HT-29 (cell line): Measurements from ENCODE around the gene ATAT1. TPM values are rescaled to one million over a fixed set of nuclear protein-coding genes. Genes with fewer than 3 reads are reported as not detected.

Experiments used
- DNase-seq: peaks from one replicate; pipeline ENCODE4 v3.0.0-alpha.2; 2015; ENCODE audit warnings: low spot score
- total RNA-seq: library from RNA; depleted of rRNA; stranded (reverse); fragments of >200 nt; shearing (Covaris generic); gene quantifications from 2 replicates; pipeline ENCODE4 v1.2.3, GENCODE V29; 2014

ATAT1 gene
- total RNA-seq, 1 experiment from 2014 or later, result 9.2 TPM

DNA sequence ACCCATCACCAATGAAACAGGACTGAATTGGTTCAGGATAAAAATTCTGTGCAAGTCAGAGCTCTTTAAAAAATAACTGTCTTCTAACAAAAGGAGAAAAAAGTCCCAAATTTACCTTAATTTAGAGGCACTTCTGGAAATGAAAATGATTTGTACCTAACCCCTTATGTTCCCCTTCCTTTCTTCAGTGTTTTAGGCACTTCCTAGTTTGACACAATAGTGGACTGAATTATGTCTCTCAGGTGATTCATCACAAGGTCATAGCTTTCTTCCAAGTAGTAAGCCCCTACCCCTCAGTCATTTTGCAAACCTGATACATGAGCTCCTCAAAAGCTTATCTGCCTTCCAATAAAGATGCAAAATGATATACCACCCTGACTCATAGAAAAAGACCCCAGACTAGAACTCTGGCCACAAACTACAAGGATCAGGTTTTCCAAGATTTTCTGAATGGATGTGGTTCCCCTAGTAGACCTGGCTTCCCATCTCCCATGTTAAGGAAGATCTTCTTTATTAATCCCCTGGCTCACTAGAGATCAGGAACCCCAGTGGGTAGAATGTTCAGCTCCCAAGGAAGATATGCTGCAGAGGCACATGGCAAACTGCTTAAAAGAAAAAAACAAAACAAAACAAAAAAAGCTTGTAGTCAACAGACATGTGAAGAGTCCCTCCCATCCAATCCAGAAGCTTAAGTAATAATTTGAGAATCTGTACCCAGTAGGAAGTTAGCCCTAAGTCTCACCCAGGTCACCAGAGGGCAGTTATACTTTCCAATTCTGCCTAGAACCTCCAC lies 13.2 kb upstream of the ATAT1 start:
- DNase-seq, result no peak

GRCh38 chr6:30614044-30614842 lies 12.4 kb upstream of the ATAT1 start:
- DNase-seq, result no peak

GRCh38 chr6:30614843-30615218 lies 11.8 kb upstream of the ATAT1 start:
- peak; percentile 95 for DNase-seq

DNA sequence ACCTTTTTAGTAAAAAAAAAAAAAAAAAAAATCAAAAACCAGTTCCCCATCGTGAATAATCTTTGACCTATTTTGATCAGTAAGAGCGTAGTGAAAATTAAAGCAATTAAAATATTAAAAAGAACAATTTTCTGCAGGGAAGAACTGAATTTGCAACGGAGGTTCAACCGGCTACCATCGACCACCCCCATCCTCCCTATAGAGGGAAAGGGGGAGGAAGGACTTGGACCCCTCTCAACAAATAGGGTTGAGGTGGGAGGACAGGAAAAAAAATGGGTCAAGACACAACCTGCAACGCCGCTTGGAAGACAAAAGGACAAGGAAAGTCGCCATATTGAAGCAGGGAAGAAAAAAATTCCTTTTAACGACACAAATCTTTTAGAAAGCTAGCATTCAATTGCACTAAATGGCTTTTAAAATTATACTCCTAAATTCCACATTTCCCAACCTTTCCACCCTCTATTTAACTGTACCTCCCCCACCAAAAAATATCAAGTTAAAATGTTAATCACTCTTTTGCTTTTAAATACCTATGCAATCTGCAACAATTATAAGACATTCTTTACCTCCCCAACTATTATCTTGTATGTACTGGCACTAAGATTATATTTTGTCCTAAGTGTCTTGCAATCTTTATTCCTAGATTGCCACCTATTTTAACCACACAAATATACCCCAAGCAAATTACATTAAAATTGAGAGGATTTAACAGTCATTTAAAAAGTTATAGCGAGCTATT lies 11.3 kb upstream of the ATAT1 start:
- DNase-seq, result peak; percentile 63

DNA sequence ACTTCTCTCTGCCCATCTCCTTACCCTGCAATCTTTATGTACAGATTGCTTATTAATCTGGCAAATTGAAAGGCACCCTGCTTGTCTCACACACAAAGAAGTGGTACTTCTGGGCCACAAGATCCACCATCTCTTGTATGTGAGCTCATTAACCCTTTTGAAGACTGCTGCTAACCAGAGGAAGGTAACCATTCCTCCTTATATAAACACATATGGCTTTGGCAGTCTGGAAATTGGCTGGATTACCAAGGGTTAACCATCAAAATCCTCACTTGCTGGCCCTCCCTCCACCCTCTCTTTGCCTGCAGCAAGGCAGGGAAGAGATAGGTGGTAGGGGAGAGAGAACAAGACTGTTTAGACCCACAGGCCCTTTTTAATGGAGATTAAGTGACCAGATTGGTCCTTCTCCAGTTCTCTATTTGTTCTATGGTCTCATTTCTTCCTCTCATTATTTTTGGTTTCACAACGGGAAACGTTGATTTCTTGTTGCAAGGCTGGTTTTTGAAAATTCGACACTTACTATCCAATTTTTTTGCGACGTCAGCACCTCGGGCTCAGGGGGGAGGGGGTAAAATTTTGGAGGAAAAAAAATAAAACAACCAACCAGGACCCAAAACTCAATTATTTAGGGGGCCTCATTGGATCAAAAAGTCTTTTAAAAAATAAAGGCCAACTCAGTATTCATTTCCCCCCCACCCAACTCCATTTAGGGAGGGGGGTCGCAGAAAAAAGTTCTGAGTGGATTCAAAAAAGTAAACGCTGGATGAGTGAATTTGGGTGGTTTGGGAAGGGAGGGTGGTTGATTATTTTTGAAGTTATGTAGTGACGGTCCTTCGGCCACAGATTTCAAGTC lies 10.5 kb upstream of the ATAT1 start:
- DNase-seq, result no peak

GRCh38 chr6:30616811-30617564 lies 9.7 kb upstream of the ATAT1 start, which contains the start of gene PPP1R10:
PPP1R10 (minus strand) TSS chr6:30617243; CDS start chr6:30609944, 7,299 bp downstream.
- peak; percentile 100 for DNase-seq

DNA sequence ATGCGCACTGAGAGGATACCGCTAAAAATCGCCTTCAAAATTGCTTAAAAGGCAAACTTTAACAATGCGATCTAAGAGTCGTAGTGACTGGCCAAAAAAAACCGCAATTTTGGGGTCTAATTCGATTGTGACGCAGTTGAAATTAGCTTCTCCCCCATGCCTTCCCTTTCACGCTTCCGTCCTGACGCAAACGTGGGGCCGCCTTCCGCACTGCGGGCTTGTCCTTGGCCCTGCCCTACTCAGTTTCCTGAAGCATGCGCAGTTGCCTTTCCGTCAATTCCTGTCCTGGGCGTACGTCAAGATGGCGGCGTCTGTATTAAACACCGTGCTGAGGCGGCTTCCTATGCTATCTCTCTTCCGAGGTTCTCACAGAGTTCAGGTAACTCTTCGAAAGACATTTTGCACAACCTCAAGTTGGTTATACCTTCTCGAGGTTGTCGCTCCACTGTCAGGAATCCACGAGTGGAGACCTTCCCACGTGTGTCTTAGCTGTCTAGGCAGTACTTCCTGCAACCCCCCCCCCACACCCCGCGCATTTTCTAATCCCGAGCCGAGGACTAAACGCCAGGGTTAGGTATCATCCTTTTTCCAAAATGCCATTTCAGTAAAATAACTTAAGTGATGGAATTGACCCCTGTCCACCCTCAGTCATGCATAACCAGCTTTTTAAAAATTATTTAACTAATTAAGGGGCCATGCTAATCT lies 9.0 kb upstream of the ATAT1 start, which contains the start of gene MRPS18B:
TSS of gene MRPS18B (plus strand) at position 276 of the 705 bp plus-strand sequence. CDS start at position 302, 26 bp downstream.
- peak; percentile 98 for DNase-seq

- DNase-seq, result peak; percentile 49
These were observed 8.3 kb upstream of the ATAT1 start for GRCh38 chr6:30618270-30618797.

DNA sequence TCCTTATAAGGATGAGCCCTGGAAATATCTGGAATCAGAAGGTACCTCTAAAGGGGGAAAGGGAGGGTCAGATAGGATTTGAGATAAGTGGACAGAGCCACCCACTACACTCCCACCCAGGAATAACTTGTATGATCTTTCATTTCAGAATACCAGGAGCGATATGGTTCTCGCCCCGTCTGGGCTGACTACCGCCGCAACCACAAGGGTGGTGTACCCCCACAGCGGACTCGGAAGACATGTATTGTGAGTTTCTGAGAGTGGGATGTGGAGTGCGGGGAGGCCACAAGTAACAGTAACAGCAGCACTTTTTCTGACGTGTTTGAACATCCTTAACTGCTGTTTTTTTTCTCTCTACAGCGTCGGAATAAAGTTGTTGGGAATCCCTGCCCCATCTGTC lies 7.1 kb upstream of the ATAT1 start:
- no peak for DNase-seq

DNA sequence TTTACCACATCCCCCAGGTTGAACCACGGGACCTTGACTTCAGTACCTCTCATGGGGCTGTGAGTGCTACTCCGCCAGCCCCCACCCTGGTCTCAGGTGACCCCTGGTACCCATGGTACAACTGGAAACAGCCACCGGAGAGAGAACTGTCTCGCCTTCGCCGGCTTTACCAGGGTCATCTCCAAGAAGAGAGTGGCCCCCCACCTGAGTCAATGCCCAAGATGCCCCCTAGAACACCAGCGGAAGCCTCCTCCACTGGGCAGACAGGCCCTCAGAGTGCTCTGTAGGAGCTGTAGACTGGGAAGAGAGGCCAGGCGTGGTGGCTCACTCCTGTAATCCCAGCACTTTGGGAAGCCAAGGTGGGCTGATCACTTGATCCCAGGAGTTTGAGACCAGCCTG lies 1.2 kb upstream of the ATAT1 start:
- DNase-seq, result no peak

DNA sequence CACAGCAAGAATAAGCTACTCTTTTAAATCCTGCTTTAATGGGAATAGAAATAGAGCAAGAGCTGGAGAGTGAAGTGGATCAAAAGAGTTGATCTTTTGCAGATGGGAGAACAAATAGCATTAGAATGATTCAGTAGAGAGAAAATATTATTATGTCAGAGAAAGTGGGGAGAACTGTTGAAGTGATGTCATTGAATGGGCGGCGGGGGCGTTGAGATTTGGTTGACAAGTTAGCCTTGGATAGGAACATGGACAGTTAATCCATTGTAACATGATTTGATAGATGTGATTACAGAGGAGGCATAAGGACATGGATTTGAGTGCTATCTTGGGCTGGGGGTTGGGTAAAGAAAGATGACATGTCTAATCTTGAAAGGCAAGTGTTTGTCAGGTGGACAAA lies 9.2 kb downstream of the ATAT1 start:
- DNase-seq, result no peak

DNA sequence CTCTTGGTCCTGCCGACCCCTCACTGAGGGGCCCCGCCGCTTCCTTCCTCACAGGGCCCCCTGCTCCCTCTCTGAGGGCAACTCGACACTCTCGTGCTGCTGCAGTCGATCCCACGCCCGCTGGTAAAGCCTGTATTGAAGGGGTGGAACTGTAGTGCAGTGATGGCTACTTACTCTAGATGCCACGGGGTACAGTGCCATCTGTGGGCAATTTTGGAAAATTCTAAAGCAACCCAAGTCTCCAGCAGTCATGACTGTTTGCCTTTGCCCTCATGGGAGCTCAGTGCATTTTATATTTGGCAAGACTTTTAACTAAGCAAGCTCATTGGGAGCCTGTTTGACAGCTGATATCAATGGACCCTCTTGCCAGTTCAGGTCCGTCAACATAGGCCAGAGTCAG lies 13.8 kb downstream of the ATAT1 start:
- DNase-seq, result no peak

DNA sequence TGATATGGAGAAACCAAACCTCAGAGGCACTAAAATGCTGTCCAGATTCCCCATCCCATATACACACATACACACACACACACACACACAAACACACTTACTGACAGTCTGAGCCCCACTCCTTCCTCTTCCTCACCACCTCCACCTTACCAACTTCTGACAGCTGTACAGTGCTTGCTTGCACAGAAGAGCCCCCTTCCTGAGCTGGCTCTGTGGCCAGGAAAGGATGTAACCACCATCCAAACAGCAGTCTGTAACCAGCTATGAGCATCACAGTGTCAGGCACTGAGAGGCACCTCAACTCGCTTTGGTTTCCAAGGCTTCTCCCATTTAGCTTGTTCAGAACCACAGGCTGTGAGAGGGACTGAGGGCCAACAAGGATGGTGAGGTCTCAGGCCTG lies 14.4 kb downstream of the ATAT1 start:
- DNase-seq, result no peak

- no peak for DNase-seq
These were observed 17.0 kb downstream of the ATAT1 start for GRCh38 chr6:30643656-30644055.

- DNase-seq, result no peak
These were observed 18.1 kb downstream of the ATAT1 start for GRCh38 chr6:30644769-30645168.

- DNase-seq, result no peak
These were observed 19.3 kb downstream of the ATAT1 start for GRCh38 chr6:30645989-30646388.

DNA sequence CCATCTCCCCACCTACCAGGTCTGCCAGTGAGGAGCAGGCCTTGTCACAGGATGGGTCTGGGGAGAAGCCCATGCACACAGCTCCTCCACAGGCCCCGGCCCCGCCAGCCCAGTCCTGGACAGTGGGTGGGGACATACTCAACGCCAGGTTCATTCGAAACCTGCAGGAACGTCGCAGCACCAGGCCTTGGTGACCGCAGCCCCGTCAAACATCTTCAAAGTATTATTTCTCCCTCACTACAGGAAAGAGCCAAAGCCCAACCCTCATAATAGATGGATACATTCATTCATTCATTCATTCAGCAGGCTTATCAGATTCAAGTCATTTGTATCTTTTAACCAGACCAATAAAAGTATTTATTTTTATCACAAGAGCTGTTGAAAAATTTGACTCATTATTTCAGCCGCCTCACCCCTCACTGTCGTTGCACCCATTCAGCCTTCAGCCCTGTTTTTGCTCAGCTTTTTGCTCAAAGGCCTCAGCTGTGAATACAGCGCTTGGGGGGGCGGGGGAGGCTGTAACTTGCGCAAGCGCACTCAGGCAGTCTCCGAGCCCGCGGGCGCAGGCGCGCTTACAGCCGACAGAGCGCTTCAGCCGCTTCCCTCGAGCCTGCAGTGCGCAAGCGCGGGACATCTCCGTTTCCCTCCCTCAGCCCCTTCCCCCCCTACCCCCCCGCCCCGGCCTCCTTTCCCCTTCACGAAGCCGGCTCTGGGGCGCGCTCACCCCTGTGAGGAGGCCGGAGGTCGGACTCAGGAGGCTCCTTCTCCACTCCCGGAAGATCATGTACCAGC lies 20.0 kb downstream of the ATAT1 start, which contains the start of gene C6orf136:
TSS of gene C6orf136 (plus strand) at position 684 of the 792 bp plus-strand sequence. CDS start at position 783, 99 bp downstream.
- DNase-seq, result peak; percentile 91
